Progenitor cell of endocrine pancreas (in vitro differentiated cells): ENCODE data around the gene MYO7B. TPM values are rescaled to one million over a fixed set of nuclear protein-coding genes. Genes with fewer than 3 reads are reported as not detected.
"Not testable (repeated sequence)": the region's sequence is repeated elsewhere in the genome, so short reads cannot be mapped to it uniquely, and the experiment has no call there.

ENCODE experiments used
- DNase-seq: peaks from one replicate; pipeline ENCODE4 v3.0.0; 2021; ENCODE audit warnings: low spot score; ENCODE audit not compliant: unreplicated experiment
- H3K27ac Mint-ChIP-seq: 2 replicates; pipeline ENCODE4 v1.8.0; 2021; ENCODE audit warnings: mild to moderate bottlenecking, moderate library complexity, mixed read lengths
- H3K27me3 Mint-ChIP-seq: 2 replicates; pipeline ENCODE4 v1.8.0; 2021; ENCODE audit warnings: mixed read lengths
- H3K36me3 Mint-ChIP-seq: 2 replicates; pipeline ENCODE4 v1.8.0; 2022; ENCODE audit warnings: mixed read lengths; ENCODE audit not compliant: insufficient read depth
- H3K4me1 Mint-ChIP-seq: 2 replicates; pipeline ENCODE4 v1.8.0; 2021; ENCODE audit warnings: low read depth, mixed read lengths
- H3K4me3 Mint-ChIP-seq: 2 replicates; pipeline ENCODE4 v1.8.0; 2021; ENCODE audit warnings: low read depth, mild to moderate bottlenecking, moderate library complexity, mixed read lengths
- H3K9me3 Mint-ChIP-seq: 2 replicates; pipeline ENCODE4 v1.8.0; 2021; ENCODE audit warnings: low read depth, mixed read lengths
- total RNA-seq: library from RNA; stranded (reverse); gene quantifications from 2 replicates; pipeline ENCODE4 v1.2.1, GENCODE V29; 2021
- TF ChIP-seq, protein P1 (sequence below): fragments of 200-600 bp; sonication (generic); IDR thresholded peaks from one replicate; pipeline ENCODE4 v1.5.0; 2021; ENCODE audit warnings: antibody characterized with exemption, mild to moderate bottlenecking; ENCODE audit not compliant: unreplicated experiment

The MYO7B gene
- total RNA-seq, 1 donor from 2014 or later: not detected

DNA sequence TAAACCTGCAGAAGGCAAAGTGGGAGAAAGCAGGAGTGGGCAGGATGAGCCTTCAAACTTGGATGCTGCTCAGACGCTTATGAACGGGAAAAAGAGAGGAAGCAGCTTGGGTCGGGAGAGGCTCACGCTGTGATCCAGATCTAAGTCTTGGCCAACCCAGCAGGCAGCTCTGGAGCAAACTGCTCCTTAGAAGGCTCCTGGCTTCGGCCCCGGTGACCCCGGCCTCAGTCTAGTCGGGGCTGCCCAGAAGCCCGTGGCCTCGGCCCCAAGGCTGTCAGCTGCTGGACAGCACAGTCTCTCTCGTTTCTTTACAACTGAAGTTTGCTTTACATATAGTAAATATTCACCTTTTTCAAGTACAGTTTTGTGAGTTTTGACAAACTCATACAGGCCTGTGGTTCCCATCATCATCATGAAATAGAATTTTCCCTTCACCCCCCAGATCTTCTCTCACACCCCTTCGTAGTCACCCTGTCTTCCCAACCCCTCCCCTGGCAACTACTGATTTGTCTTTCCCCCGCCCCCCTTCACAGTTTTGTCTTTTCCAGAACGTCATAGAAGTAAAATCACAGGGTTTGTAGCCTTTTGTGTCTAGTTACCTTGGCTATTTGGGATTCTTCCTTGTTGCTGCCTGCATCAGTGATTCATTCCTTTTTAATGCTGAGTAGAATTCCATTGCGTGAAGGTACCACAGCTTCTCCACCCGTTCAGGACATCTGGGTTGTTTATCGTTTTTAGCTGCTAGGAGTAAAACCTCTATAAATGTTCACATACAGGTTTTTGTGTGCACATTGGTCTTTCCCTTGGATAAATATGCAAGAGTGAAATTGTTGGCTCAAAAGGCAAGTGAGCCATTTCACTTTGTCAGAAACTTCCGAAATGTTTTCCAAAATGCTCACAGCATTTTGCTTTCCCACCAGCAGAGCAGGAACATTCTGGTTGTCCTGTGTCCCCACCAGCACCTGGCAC, 35.1 kb downstream of the MYO7B start:
- H3K36me3 Mint-ChIP-seq: no peaks in the 10 kb centered on the region
- no peak for DNase-seq
- peaks cover 21% of the 10 kb centered on the region for H3K27me3 Mint-ChIP-seq
- H3K4me1 Mint-ChIP-seq: no peaks in the 10 kb centered on the region
- no peak overlapping the region for H3K27ac Mint-ChIP-seq
- no peak overlapping the region for H3K4me3 Mint-ChIP-seq
- H3K9me3 Mint-ChIP-seq: no peaks in the 10 kb centered on the region
- TF ChIP-seq, protein P1, sequence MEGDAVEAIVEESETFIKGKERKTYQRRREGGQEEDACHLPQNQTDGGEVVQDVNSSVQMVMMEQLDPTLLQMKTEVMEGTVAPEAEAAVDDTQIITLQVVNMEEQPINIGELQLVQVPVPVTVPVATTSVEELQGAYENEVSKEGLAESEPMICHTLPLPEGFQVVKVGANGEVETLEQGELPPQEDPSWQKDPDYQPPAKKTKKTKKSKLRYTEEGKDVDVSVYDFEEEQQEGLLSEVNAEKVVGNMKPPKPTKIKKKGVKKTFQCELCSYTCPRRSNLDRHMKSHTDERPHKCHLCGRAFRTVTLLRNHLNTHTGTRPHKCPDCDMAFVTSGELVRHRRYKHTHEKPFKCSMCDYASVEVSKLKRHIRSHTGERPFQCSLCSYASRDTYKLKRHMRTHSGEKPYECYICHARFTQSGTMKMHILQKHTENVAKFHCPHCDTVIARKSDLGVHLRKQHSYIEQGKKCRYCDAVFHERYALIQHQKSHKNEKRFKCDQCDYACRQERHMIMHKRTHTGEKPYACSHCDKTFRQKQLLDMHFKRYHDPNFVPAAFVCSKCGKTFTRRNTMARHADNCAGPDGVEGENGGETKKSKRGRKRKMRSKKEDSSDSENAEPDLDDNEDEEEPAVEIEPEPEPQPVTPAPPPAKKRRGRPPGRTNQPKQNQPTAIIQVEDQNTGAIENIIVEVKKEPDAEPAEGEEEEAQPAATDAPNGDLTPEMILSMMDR: no peak

DNA sequence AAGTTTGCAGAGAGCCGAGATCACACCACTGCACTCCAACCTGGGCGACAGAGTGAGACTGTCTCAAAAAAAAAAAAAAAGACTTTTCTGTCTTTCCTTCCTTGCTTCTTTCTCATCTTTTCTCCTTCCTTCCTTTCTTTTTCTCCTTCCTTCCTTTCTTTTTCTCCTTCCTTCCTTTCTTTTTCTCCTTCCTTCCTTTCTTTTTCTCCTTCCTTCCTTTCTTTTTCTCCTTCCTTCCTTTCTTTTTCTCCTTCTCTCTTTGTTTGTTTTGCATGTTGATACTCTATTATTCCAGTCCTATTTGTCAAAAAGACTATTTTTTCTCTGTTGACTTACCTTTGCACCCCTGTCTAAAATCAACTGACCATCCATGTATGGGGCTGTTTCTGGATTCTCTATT, 36.9 kb downstream of the MYO7B start:
- peaks cover 26% of the 10 kb centered on the region for H3K27me3 Mint-ChIP-seq

GRCh38 chr2:127572841-127573240, 37.4 kb downstream of the MYO7B start:
- no peaks in the 10 kb centered on the region for H3K9me3 Mint-ChIP-seq
- peaks cover 26% of the 10 kb centered on the region for H3K27me3 Mint-ChIP-seq
- TF ChIP-seq, protein P1: no peak
- no peak for DNase-seq
- H3K4me3 Mint-ChIP-seq: no peak overlapping the region
- no peaks in the 10 kb centered on the region for H3K36me3 Mint-ChIP-seq
- H3K4me1 Mint-ChIP-seq: no peaks in the 10 kb centered on the region
- no peak overlapping the region for H3K27ac Mint-ChIP-seq

More for the DNA sequence above, 36.9 kb downstream of the MYO7B start:
- not testable (repeated sequence) for H3K4me3 Mint-ChIP-seq, DNase-seq, H3K9me3 Mint-ChIP-seq, H3K36me3 Mint-ChIP-seq, H3K4me1 Mint-ChIP-seq, H3K27ac Mint-ChIP-seq

- Mint-ChIP-seq H3K36me3 (no peaks in the 10 kb centered on the region), H3K4me3 (no peak overlapping the region), H3K9me3 (no peaks in the 10 kb centered on the region), H3K4me1 (no peaks in the 10 kb centered on the region), H3K27me3 (peaks cover 26% of the 10 kb centered on the region), H3K27ac (no peak overlapping the region)
- DNase-seq: no peak
- TF ChIP-seq, protein P1: no peak
Measured at GRCh38 chr2:127573298-127573697, 37.8 kb downstream of the MYO7B start.

- H3K36me3 Mint-ChIP-seq: no peaks in the 10 kb centered on the region
- peaks cover 31% of the 10 kb centered on the region for H3K27me3 Mint-ChIP-seq
- no peaks in the 10 kb centered on the region for H3K9me3 Mint-ChIP-seq
- H3K4me1 Mint-ChIP-seq: peaks cover 1% of the 10 kb centered on the region
- no peak overlapping the region for H3K27ac Mint-ChIP-seq
- TF ChIP-seq, protein P1: no peak
- no peak overlapping the region for H3K4me3 Mint-ChIP-seq
- DNase-seq: no peak
Measured at GRCh38 chr2:127573771-127574170, 38.3 kb downstream of the MYO7B start.

DNA sequence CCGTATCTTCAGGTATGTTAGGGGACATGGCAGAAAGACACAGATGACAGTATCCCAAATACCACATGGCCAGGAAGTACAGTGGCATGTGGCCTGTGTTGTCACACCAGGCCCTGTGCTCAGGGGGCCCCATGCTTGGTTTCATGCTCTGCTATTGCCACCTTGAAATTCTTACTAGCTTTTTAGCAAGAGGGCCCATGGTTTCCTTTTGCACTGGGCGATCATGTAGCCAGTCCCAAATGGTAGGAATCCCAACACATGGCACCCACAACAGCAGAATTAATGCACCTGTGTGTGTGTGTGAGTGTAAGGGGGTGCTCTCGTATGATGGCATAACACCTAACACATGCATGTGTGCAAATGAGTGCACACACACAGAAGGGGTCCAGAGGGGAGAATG, 39.2 kb downstream of the MYO7B start:
- Mint-ChIP-seq H3K9me3 (no peaks in the 10 kb centered on the region), H3K4me1 (peaks cover 1% of the 10 kb centered on the region)
- no peak for DNase-seq

More for the DNA sequence above, 39.2 kb downstream of the MYO7B start:
- H3K36me3 Mint-ChIP-seq: no peaks in the 10 kb centered on the region
- H3K27me3 Mint-ChIP-seq: peaks cover 30% of the 10 kb centered on the region
- no peak overlapping the region for H3K27ac Mint-ChIP-seq
- no peak overlapping the region for H3K4me3 Mint-ChIP-seq
- TF ChIP-seq, protein P1: no peak
